ENCODE data around the gene SERP1. TPM values are rescaled to one million over a fixed set of nuclear protein-coding genes. Genes with fewer than 3 reads are reported as not detected.

The SERP1 gene
- total and polyA plus RNA-seq, 2 experiments from 2014 or later: 176 to 194 TPM

GRCh38 chr3:150519026-150519425 is 27.3 kb downstream of the SERP1 start:
- no peak overlapping the region for H3K27ac ChIP-seq
- no peak overlapping the region for H2AFZ ChIP-seq
- no peak for TF ChIP-seq EZH2 (IDR thresholded peaks at IDR 0.05; ENCODE audit: insufficient read depth, poor library complexity, severe bottlenecking)
- no peak for TF ChIP-seq EZH2phosphoT487 (IDR thresholded peaks at IDR 0.05; ENCODE audit: insufficient read depth, low read depth)

DNA sequence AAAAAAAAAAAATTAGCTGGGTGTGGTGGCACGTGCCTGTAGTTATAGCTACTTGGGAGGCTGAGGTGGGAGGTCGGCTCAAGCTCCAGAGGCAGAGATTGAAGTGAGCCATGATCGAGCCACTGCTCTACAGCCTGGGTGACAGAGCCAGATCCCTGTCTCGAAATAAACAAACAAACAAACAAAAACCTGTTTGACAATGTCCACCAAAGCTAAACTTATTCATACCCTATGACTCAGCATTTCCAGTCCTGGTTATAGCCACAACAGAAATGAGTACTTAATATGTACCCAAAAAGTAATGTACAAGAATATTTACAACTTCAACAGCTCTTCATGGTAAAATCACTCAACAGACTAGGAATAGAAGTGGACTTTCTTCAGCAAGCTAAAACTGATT is 31.1 kb downstream of the SERP1 start:
- H3K27me3 ChIP-seq (replicated peaks; ENCODE audit: insufficient read depth): no peaks in the 10 kb centered on the region
- no peaks in the 10 kb centered on the region for H3K36me3 ChIP-seq (ENCODE audit: low read depth)
- no peak overlapping the region for H3K27ac ChIP-seq
- in situ Hi-C loops (cut with MboI): no loop called here
- H3F3A ChIP-seq (ENCODE audit: insufficient read depth): no peaks in the 10 kb centered on the region
- no peaks in the 10 kb centered on the region for H3K4me1 ChIP-seq (ENCODE audit: insufficient read depth)
- H4K20me1 ChIP-seq (ENCODE audit: insufficient read depth): no peaks in the 10 kb centered on the region
- no peak overlapping the region for H3K9ac ChIP-seq
- H3K79me2 ChIP-seq (ENCODE audit: insufficient read depth): no peaks in the 10 kb centered on the region
- H3K9me2 ChIP-seq (ENCODE audit: insufficient read depth): no peaks in the 10 kb centered on the region
- TF ChIP-seq EZH2phosphoT487 (IDR thresholded peaks at IDR 0.05; ENCODE audit: insufficient read depth, low read depth) (no peak), EZH2 (IDR thresholded peaks at IDR 0.05; ENCODE audit: insufficient read depth, poor library complexity, severe bottlenecking) (no peak)
- DNase-seq: peak; percentile 39
- H3K4me2 ChIP-seq (ENCODE audit: unreplicated experiment): no peak overlapping the region
- no peak overlapping the region for H3K4me3 ChIP-seq
- no peak overlapping the region for H2AFZ ChIP-seq
- WGBS, 2 experiments (ENCODE audit: low coverage in 1 of 2, low lambda C conversion rate in 2 of 2, missing lambda C conversion rate in 2 of 2): 79% methylated on average over 4 of the region's 4 CpGs
- no peaks in the 10 kb centered on the region for H3K9me3 ChIP-seq (ENCODE audit: low read depth)

More at GRCh38 chr3:150519026-150519425, 27.3 kb downstream of the SERP1 start:
- Histone ChIP-seq H3F3A (ENCODE audit: insufficient read depth) (0 out of 2 replicates have a peak, but pooled peaks cover 5% of the 10 kb centered on the region), H3K27me3 (replicated peaks; ENCODE audit: insufficient read depth) (no peaks in the 10 kb centered on the region), H3K79me2 (ENCODE audit: insufficient read depth) (no peaks in the 10 kb centered on the region), H3K9ac (no peak overlapping the region), H3K4me3 (no peak overlapping the region), H4K20me1 (ENCODE audit: insufficient read depth) (no peaks in the 10 kb centered on the region), H3K9me3 (ENCODE audit: low read depth) (no peaks in the 10 kb centered on the region), H3K4me2 (ENCODE audit: unreplicated experiment) (no peak overlapping the region), H3K36me3 (ENCODE audit: low read depth) (no peaks in the 10 kb centered on the region), H3K4me1 (ENCODE audit: insufficient read depth) (no peaks in the 10 kb centered on the region), H3K9me2 (ENCODE audit: insufficient read depth) (no peaks in the 10 kb centered on the region)
- WGBS, 2 experiments (ENCODE audit: low coverage in 1 of 2, low lambda C conversion rate in 2 of 2, missing lambda C conversion rate in 2 of 2): 92 to 94% methylated on average over 3 of the region's 3 CpGs
- DNase-seq: no peak
- in situ Hi-C loops (cut with MboI): no loop called here

DNA sequence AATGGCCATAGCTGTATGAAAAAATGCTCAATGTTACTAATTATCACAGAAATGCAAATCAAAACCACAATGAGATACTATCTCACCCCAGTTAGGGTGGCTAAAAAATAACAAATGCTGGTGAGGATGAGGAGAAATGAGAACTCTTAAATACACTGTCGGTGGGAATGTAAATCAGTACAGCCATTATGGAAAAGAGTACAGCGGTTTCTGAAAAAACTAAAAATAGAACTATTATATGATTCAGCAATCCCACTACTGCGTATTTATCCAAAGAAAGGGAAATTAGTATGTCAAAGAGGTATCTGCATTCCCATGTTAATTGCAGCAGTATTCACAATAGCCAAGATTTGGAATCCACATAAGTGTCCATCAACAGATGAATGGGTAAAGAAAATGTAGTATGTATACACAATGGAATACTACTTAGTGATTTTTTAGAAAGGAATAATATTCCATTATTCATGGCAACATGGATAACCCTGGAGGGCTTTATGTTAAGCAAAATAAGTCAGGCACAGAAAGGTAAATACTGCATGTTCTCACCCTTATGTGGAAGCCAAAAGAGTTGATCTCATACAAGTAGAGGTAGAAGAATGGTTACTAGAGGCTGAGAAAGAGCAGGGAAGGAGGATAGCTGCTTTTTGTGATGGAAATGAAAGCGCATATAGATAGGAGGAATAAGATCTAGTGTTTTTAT is 35.0 kb downstream of the SERP1 start:
- Histone ChIP-seq H3K4me2 (ENCODE audit: unreplicated experiment) (no peak overlapping the region), H3K9ac (no peak overlapping the region), H3K9me3 (ENCODE audit: low read depth) (no peaks in the 10 kb centered on the region), H3K36me3 (ENCODE audit: low read depth) (no peaks in the 10 kb centered on the region), H3K79me2 (ENCODE audit: insufficient read depth) (no peaks in the 10 kb centered on the region), H3K27me3 (replicated peaks; ENCODE audit: insufficient read depth) (no peaks in the 10 kb centered on the region), H2AFZ (no peak overlapping the region), H3K9me2 (ENCODE audit: insufficient read depth) (no peaks in the 10 kb centered on the region; the same call in 1 of the 2 replicates), H4K20me1 (ENCODE audit: insufficient read depth) (no peaks in the 10 kb centered on the region), H3F3A (ENCODE audit: insufficient read depth) (no peaks in the 10 kb centered on the region), H3K27ac (no peak overlapping the region), H3K4me3 (no peak overlapping the region), H3K4me1 (ENCODE audit: insufficient read depth) (no peaks in the 10 kb centered on the region)
- DNase-seq: no peak
- TF ChIP-seq EZH2phosphoT487 (IDR thresholded peaks at IDR 0.05; ENCODE audit: insufficient read depth, low read depth): no peak
- TF ChIP-seq EZH2 (IDR thresholded peaks at IDR 0.05; ENCODE audit: insufficient read depth, poor library complexity, severe bottlenecking): no peak
- in situ Hi-C loops (cut with MboI): no loop called here
- WGBS, 2 experiments (ENCODE audit: low coverage in 1 of 2, low lambda C conversion rate in 2 of 2, missing lambda C conversion rate in 2 of 2): 57 to 63% methylated on average over 4 of the region's 4 CpGs

DNA sequence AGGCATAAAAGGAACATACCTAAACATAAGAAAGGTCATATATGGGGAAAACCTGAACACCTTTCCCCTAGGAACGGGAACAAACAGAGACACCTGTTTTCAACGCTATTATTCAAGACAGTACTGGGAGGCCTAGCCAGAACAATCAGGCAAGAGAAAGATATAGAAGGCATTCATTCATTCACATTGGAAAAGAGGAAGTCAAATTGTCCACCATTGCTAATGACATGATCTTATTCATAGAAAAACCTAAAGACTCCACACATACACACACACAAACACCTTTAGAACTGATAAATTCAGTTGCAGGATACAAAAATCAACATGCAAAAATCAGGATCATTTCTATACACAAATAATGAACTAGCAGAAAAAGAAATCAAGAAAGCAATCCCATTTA is 36.5 kb downstream of the SERP1 start:
- no peak overlapping the region for H3K4me3 ChIP-seq
- H3K9me2 ChIP-seq (ENCODE audit: insufficient read depth): no peaks in the 10 kb centered on the region; the same call in 1 of the 2 replicates
- H3K27me3 ChIP-seq (replicated peaks; ENCODE audit: insufficient read depth): no peaks in the 10 kb centered on the region
- in situ Hi-C loops (cut with MboI): loop anchor here (10.0 kb wide), 1 partner anchor 555 kb away; no protein-coding TSS in a partner anchor
- no peak overlapping the region for H3K27ac ChIP-seq
- no peaks in the 10 kb centered on the region for H3K4me1 ChIP-seq (ENCODE audit: insufficient read depth)
- 75 to 87% methylated on average over 2 of the region's 2 CpGs for WGBS, 2 experiments (ENCODE audit: low coverage in 1 of 2, low lambda C conversion rate in 2 of 2, missing lambda C conversion rate in 2 of 2)
- H2AFZ ChIP-seq: no peak overlapping the region
- H3F3A ChIP-seq (ENCODE audit: insufficient read depth): no peaks in the 10 kb centered on the region
- no peaks in the 10 kb centered on the region for H3K9me3 ChIP-seq (ENCODE audit: low read depth)
- no peaks in the 10 kb centered on the region for H4K20me1 ChIP-seq (ENCODE audit: insufficient read depth)
- H3K9ac ChIP-seq: no peak overlapping the region
- DNase-seq: no peak
- H3K79me2 ChIP-seq (ENCODE audit: insufficient read depth): no peaks in the 10 kb centered on the region
- H3K36me3 ChIP-seq (ENCODE audit: low read depth): no peaks in the 10 kb centered on the region
- H3K4me2 ChIP-seq (ENCODE audit: unreplicated experiment): no peak overlapping the region
- TF ChIP-seq EZH2 (IDR thresholded peaks at IDR 0.05; ENCODE audit: insufficient read depth, poor library complexity, severe bottlenecking): no peak
- no peak for TF ChIP-seq EZH2phosphoT487 (IDR thresholded peaks at IDR 0.05; ENCODE audit: insufficient read depth, low read depth)

Measured in GM23248 (cell line).